IMR-90 (cell line): Measurements from ENCODE around the gene KMT2B.

ENCODE experiments used
- CTCF ChIP-seq: conservative IDR thresholded peaks from 2 replicates; pipeline ENCODE4 v1.5.1; 2012; ENCODE audit warnings: mild to moderate bottlenecking, low read depth, low read length, improper control_type of control experiment
- MAZ ChIP-seq: IDR thresholded peaks from 2 replicates; pipeline ENCODE4 v1.6.1; 2012; ENCODE audit warnings: low read depth, mild to moderate bottlenecking, low read length, improper control_type of control experiment, moderate library complexity, borderline replicate concordance
- RAD21 ChIP-seq: IDR thresholded peaks from 2 replicates; pipeline ENCODE4 v1.6.1; 2012; ENCODE audit warnings: low read length, improper control_type of control experiment
- USF2 ChIP-seq: fragments of 150-350 bp; IDR thresholded peaks from 2 replicates; pipeline ENCODE4 v1.6.1; 2017; ENCODE audit warnings: mild to moderate bottlenecking, antibody characterized with exemption, low read length, low read depth

- no peak for TF ChIP-seq CTCF
- TF ChIP-seq RAD21, result no peak
- TF ChIP-seq MAZ, result no peak
- no peak for TF ChIP-seq USF2
Observed at GRCh38 chr19:35720648-35721047, 2.8 kb downstream of the KMT2B start.
